HCT116 (cell line): Measurements from ENCODE around the gene MARVELD3. TPM values are rescaled to one million over a fixed set of nuclear protein-coding genes. Genes with fewer than 3 reads are reported as not detected.

Experiments
- ATAC-seq: fragments of 200-7000 bp; cut with Tn5 transposase; 2 replicates; pipeline ENCODE4 v1.9.1; 2020; ENCODE audit warnings: mild to moderate bottlenecking, moderate library complexity
- BruUV-seq: library from RNA; stranded (reverse); fragments of 400-500 nt; replicated peaks from 2 replicates; lab custom pipeline; 2021; lab: Mats Ljungman, UMichigan
- CTCF ChIA-PET: fragments of 300-600 bp; sonication (Branson Sonifier 250); formaldehyde crosslinking; loops from one replicate; lab custom pipeline; 2021; ENCODE audit warnings: antibody characterized with exemption; lab: Charles Lee
- POLR2A ChIA-PET: fragments of 300-600, 350-600 bp; sonication (Branson Sonifier 250); formaldehyde crosslinking; loops from one replicate; lab custom pipeline; 2021; ENCODE audit warnings: antibody characterized with exemption; lab: Charles Lee
- RAD21 ChIA-PET, 2 experiments: fragments of 300-600 bp; sonication (Branson Sonifier 250); formaldehyde crosslinking; loops; one replicate each; lab custom pipeline; 2023; ENCODE audit warnings: low total read pairs in 2 of 2; ENCODE audit not compliant: uncharacterized antibody in 2 of 2, unreplicated experiment in 2 of 2, low non-redundant PET in 1 of 2; lab: Charles Lee
- DNase-seq: peaks from one replicate; pipeline ENCODE4 v3.0.0-alpha.2; 2010; ENCODE audit warnings: low read depth, low spot score
- H2AFZ ChIP-seq: fragments of 200-600 bp; shearing (Covaris generic), sonication (generic); 2 replicates; pipeline ENCODE4 v1.6.1; 2017; ENCODE audit warnings: low read depth, mixed run types, mixed read lengths, antibody characterized with exemption, low read length; ENCODE audit not compliant: poor library complexity, severe bottlenecking
- H3K27ac ChIP-seq: 2 replicates; pipeline ENCODE4 v1.5.1; 2012; ENCODE audit warnings: low read depth, low read length
- H3K27me3 ChIP-seq: fragments of 200-600 bp; sonication (generic); 2 replicates; pipeline ENCODE4 v1.6.1; 2016; ENCODE audit warnings: mixed run types, low read length, mixed read lengths; ENCODE audit not compliant: insufficient read depth
- H3K36me3 ChIP-seq, 2 experiments: fragments of 200-500 bp in 1 of 2; fragments of 200-600 bp in 1 of 2; sonication (Bioruptor generic) in 1 of 2; sonication (generic) in 1 of 2; 2 replicates each; pipeline versions ENCODE4 v1.5.1 to v1.6.1; 2014 to 2016; ENCODE audit warnings: low read length in 2 of 2, inconsistent platforms in 1 of 2, mixed read lengths in 1 of 2, mixed run types in 1 of 2; ENCODE audit not compliant: insufficient read depth in 2 of 2, control insufficient read depth in 1 of 2
- H3K4me1 ChIP-seq, 2 experiments: fragments of 200-600 bp in 1 of 2; sonication (generic) in 1 of 2; 2 replicates each; pipeline versions ENCODE4 v1.5.1 to v1.6.1; 2012 to 2017; ENCODE audit warnings: low read length in 2 of 2, inconsistent platforms in 1 of 2, mild to moderate bottlenecking in 1 of 2, mixed read lengths in 1 of 2, mixed run types in 1 of 2, moderate library complexity in 1 of 2; ENCODE audit not compliant: insufficient read depth in 2 of 2, control insufficient read depth in 1 of 2
- H3K4me2 ChIP-seq: fragments of 200-600 bp; sonication (generic); 2 replicates; pipeline ENCODE4 v1.6.1; 2017; ENCODE audit warnings: mixed run types, low read length, mixed read lengths
- H3K4me3 ChIP-seq, 2 experiments: fragments of 200-600 bp in 1 of 2; sonication (generic) in 1 of 2; replicated peaks in 1 of 2; 2 replicates each; pipeline ENCODE4 v1.5.1; 2011 to 2016; ENCODE audit warnings: low read length in 2 of 2, control low read depth in 1 of 2, low read depth in 1 of 2, mild to moderate bottlenecking in 1 of 2, mixed read lengths in 1 of 2, mixed run types in 1 of 2
- H3K79me2 ChIP-seq: fragments of 200-600 bp; sonication (generic); 2 replicates; pipeline ENCODE4 v1.6.1; 2017; ENCODE audit warnings: mild to moderate bottlenecking, mixed run types, low read length, moderate library complexity, mixed read lengths; ENCODE audit not compliant: insufficient read depth
- H3K9ac ChIP-seq: fragments of 200-600 bp; sonication (generic); 2 replicates; pipeline ENCODE4 v1.6.1; 2016; ENCODE audit warnings: low read length, mixed read lengths
- H3K9me2 ChIP-seq: fragments of 200-600 bp; sonication (generic), shearing (Covaris generic); 2 replicates; pipeline ENCODE4 v1.6.1; 2017; ENCODE audit warnings: mixed run types, mild to moderate bottlenecking, moderate library complexity; ENCODE audit not compliant: insufficient read depth
- H3K9me3 ChIP-seq, 2 experiments: fragments of 200-500 bp in 1 of 2; fragments of 200-600 bp in 1 of 2; sonication (Bioruptor generic) in 1 of 2; sonication (generic) in 1 of 2; 2 replicates each; pipeline ENCODE4 v1.6.1; 2014 to 2017; ENCODE audit warnings: low read length in 2 of 2, mixed read lengths in 2 of 2, inconsistent platforms in 1 of 2, low read depth in 1 of 2, mild to moderate bottlenecking in 1 of 2, mixed run types in 1 of 2, moderate library complexity in 1 of 2; ENCODE audit not compliant: control insufficient read depth in 1 of 2, insufficient read depth in 1 of 2
- H4K20me1 ChIP-seq: fragments of 200-600 bp; sonication (generic), shearing (Covaris generic); 2 replicates; pipeline ENCODE4 v1.6.1; 2017; ENCODE audit warnings: mixed run types, mild to moderate bottlenecking, moderate library complexity; ENCODE audit not compliant: insufficient read depth
- CEBPB ChIP-seq: IDR thresholded peaks from 2 replicates; pipeline ENCODE4 v1.6.1; 2012; ENCODE audit warnings: low read depth
- CTCF ChIP-seq, 3 experiments: fragments of 200-600 bp in 1 of 3; sonication (generic) in 1 of 3; IDR thresholded peaks in 2 of 3; conservative IDR thresholded peaks in 1 of 3; 2 replicates each; pipeline ENCODE4 v1.5.1; 2012 to 2017; ENCODE audit warnings: low read depth in 2 of 3, low read length in 2 of 3, antibody characterized with exemption in 1 of 3, borderline replicate concordance in 1 of 3, control low read depth in 1 of 3, mild to moderate bottlenecking in 1 of 3, mixed read lengths in 1 of 3, mixed run types in 1 of 3, moderate library complexity in 1 of 3; ENCODE audit not compliant: insufficient read depth in 1 of 3
- EGR1 ChIP-seq: IDR thresholded peaks from 2 replicates; pipeline ENCODE4 v1.6.1; 2012; ENCODE audit warnings: low read depth
- ELF1 ChIP-seq: IDR thresholded peaks from 2 replicates; pipeline ENCODE4 v1.6.1; 2012; ENCODE audit warnings: low read depth, borderline replicate concordance
- EZH2 ChIP-seq: fragments of 200-600 bp; sonication (generic); IDR thresholded peaks from 2 replicates; pipeline ENCODE4 v1.6.1; 2017; ENCODE audit warnings: antibody characterized with exemption, mixed run types
- EZH2phosphoT487 ChIP-seq: fragments of 200-600 bp; IDR thresholded peaks from 2 replicates; pipeline ENCODE4 v1.6.1; 2018; ENCODE audit warnings: antibody characterized with exemption, borderline replicate concordance
- FOSL1 ChIP-seq: IDR thresholded peaks from 2 replicates; pipeline ENCODE4 v1.6.1; 2012; ENCODE audit warnings: low read depth
- MAX ChIP-seq: IDR thresholded peaks from 2 replicates; pipeline ENCODE4 v1.6.1; 2012
- POLR2A ChIP-seq: IDR thresholded peaks from 2 replicates; pipeline ENCODE4 v1.7.0; 2011; ENCODE audit warnings: borderline replicate concordance; ENCODE audit not compliant: insufficient read depth, insufficient read length; ENCODE audit errors: extremely low read depth
- POLR2AphosphoS5 ChIP-seq: IDR thresholded peaks from 2 replicates; pipeline ENCODE4 v1.6.1; 2011; ENCODE audit warnings: mild to moderate bottlenecking, low read depth, low read length, moderate library complexity
- RAD21 ChIP-seq: IDR thresholded peaks from 2 replicates; pipeline ENCODE4 v1.6.1; 2012; ENCODE audit warnings: low read depth, mild to moderate bottlenecking
- SP1 ChIP-seq: IDR thresholded peaks from 2 replicates; pipeline ENCODE4 v1.6.1; 2012; ENCODE audit warnings: low read depth
- SRF ChIP-seq: IDR thresholded peaks from 2 replicates; pipeline ENCODE4 v1.6.1; 2012; ENCODE audit warnings: low read depth
- YY1 ChIP-seq: IDR thresholded peaks from 2 replicates; pipeline ENCODE4 v1.6.1; 2011; ENCODE audit warnings: low read length, low read depth, moderate library complexity, mild to moderate bottlenecking; ENCODE audit not compliant: insufficient replicate concordance; ENCODE audit errors: extremely low read depth
- ZFX ChIP-seq: fragments of 450-650 bp; IDR thresholded peaks from 2 replicates; pipeline ENCODE4 v1.6.1; 2017
- ZNF274 ChIP-seq: fragments of 200-500 bp; sonication (Bioruptor generic); IDR thresholded peaks from 2 replicates; pipeline ENCODE4 v1.6.1; 2014; ENCODE audit warnings: mild to moderate bottlenecking, low read depth, low read length, inconsistent platforms
- intact Hi-C: fragments of 100-400 bp; cut with micrococcal nuclease; formaldehyde crosslinking; loops from 2 replicates; pipeline ENCODE4 v1.10.0; 2022
- total RNA-seq: library from RNA; stranded (reverse); gene quantifications from one replicate; pipeline ENCODE4 v1.2.1, GENCODE V29; 2021; ENCODE audit not compliant: unreplicated experiment
- TF ChIP-seq, protein P1 (sequence below): IDR thresholded peaks from 2 replicates; pipeline ENCODE4 v1.6.1; 2012; ENCODE audit warnings: low read depth
- TF ChIP-seq, protein P2 (sequence below): IDR thresholded peaks from 2 replicates; pipeline ENCODE4 v1.6.1; 2012

MARVELD3 gene
- total RNA-seq, 1 experiment from 2014 or later: 20.9 TPM

- Histone ChIP-seq H3K9me2 (no peaks in the 10 kb centered on the region), H4K20me1 (no peaks in the 10 kb centered on the region), H3K9ac (no peak overlapping the region), H3K79me2 (no peaks in the 10 kb centered on the region), H3K4me3 (no peak overlapping the region), H3K27me3 (peaks cover 4% of the 10 kb centered on the region; the same call in 1 of the 2 replicates), H3K4me1 (no peaks in the 10 kb centered on the region), H3K27ac (no peak overlapping the region), H3K4me2 (no peak overlapping the region), H3K36me3 (no peaks in the 10 kb centered on the region), H2AFZ (no peak overlapping the region), H3K9me3 (no peaks in the 10 kb centered on the region)
- DNase-seq (no peak), ATAC-seq (no peak)
- intact Hi-C loops: no loop called here
- ChIA-PET CTCF (interaction anchor here (1.0 to 1.9 kb wide), 2 partner anchors 18 to 29 kb away, joined by 3 to 6 read pairs; no protein-coding TSS in a partner anchor), RAD21 (no interaction called here), POLR2A (no interaction called here)
- TF ChIP-seq, protein P1, sequence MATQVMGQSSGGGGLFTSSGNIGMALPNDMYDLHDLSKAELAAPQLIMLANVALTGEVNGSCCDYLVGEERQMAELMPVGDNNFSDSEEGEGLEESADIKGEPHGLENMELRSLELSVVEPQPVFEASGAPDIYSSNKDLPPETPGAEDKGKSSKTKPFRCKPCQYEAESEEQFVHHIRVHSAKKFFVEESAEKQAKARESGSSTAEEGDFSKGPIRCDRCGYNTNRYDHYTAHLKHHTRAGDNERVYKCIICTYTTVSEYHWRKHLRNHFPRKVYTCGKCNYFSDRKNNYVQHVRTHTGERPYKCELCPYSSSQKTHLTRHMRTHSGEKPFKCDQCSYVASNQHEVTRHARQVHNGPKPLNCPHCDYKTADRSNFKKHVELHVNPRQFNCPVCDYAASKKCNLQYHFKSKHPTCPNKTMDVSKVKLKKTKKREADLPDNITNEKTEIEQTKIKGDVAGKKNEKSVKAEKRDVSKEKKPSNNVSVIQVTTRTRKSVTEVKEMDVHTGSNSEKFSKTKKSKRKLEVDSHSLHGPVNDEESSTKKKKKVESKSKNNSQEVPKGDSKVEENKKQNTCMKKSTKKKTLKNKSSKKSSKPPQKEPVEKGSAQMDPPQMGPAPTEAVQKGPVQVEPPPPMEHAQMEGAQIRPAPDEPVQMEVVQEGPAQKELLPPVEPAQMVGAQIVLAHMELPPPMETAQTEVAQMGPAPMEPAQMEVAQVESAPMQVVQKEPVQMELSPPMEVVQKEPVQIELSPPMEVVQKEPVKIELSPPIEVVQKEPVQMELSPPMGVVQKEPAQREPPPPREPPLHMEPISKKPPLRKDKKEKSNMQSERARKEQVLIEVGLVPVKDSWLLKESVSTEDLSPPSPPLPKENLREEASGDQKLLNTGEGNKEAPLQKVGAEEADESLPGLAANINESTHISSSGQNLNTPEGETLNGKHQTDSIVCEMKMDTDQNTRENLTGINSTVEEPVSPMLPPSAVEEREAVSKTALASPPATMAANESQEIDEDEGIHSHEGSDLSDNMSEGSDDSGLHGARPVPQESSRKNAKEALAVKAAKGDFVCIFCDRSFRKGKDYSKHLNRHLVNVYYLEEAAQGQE: no peak
- TF ChIP-seq ZNF274: no peak
- TF ChIP-seq POLR2AphosphoS5: no peak
- TF ChIP-seq EZH2phosphoT487: no peak
- TF ChIP-seq POLR2A: no peak
- TF ChIP-seq, protein P2, sequence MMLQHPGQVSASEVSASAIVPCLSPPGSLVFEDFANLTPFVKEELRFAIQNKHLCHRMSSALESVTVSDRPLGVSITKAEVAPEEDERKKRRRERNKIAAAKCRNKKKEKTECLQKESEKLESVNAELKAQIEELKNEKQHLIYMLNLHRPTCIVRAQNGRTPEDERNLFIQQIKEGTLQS: no peak
- TF ChIP-seq ELF1: no peak
- TF ChIP-seq EZH2: no peak
- TF ChIP-seq RAD21: no peak
- TF ChIP-seq SRF: no peak
- TF ChIP-seq EGR1: no peak
- TF ChIP-seq FOSL1: no peak
- no peak for TF ChIP-seq MAX
- no peak for TF ChIP-seq YY1
- no peak for TF ChIP-seq ZFX
- TF ChIP-seq CEBPB: no peak
- TF ChIP-seq SP1: no peak
- TF ChIP-seq CTCF (IDR thresholded peaks at IDR 0.05 in 2 of 3, conservative IDR thresholded peaks at IDR 0.05 in 1 of 3; ENCODE audit: borderline replicate concordance in 1 of 3, insufficient read depth in 1 of 3, low read depth in 2 of 3, low read length in 2 of 3): no peak
- BruUV-seq: no TSS peak
Measured at GRCh38 chr16:71593048-71593999, 32.7 kb upstream of the MARVELD3 start.
